Mesendoderm (in vitro differentiated cells): Measurements from ENCODE around the gene PAFAH2.

ENCODE experiments used
- DNase-seq: peaks from one replicate; pipeline ENCODE4 v3.0.0; 2013
- H2AK5ac ChIP-seq: 2 replicates; pipeline ENCODE4 v1.6.1; 2013; ENCODE audit warnings: low read length, inconsistent platforms
- H2BK120ac ChIP-seq: 2 replicates; pipeline ENCODE4 v1.6.1; 2013; ENCODE audit warnings: low read depth, mild to moderate bottlenecking, low read length, moderate library complexity, mixed read lengths
- H2BK15ac ChIP-seq: replicated peaks from 2 replicates; pipeline ENCODE4 v1.6.1; 2013; ENCODE audit warnings: low read depth, mild to moderate bottlenecking, moderate library complexity
- H2BK5ac ChIP-seq: 2 replicates; pipeline ENCODE4 v1.6.1; 2013; ENCODE audit warnings: low read length, inconsistent platforms
- H3K18ac ChIP-seq: 2 replicates; pipeline ENCODE4 v1.6.1; 2013; ENCODE audit warnings: mild to moderate bottlenecking, low read length, mixed read lengths
- H3K23ac ChIP-seq: one replicate; pipeline ENCODE4 v1.6.1; 2013; ENCODE audit warnings: low read length
- H3K27ac ChIP-seq: 2 replicates; pipeline ENCODE4 v1.5.1; 2013; ENCODE audit warnings: low read depth, mild to moderate bottlenecking, inconsistent platforms, low read length, moderate library complexity
- H3K27me3 ChIP-seq: 2 replicates; pipeline ENCODE4 v1.6.1; 2013; ENCODE audit warnings: low read length, control low read depth, mild to moderate bottlenecking, inconsistent platforms; ENCODE audit not compliant: insufficient read depth, poor library complexity
- H3K36me3 ChIP-seq: 2 replicates; pipeline ENCODE4 v1.6.1; 2013; ENCODE audit warnings: low read length, inconsistent platforms; ENCODE audit not compliant: control insufficient read depth, insufficient read depth
- H3K4ac ChIP-seq: one replicate; pipeline ENCODE4 v1.6.1; 2013; ENCODE audit warnings: low read depth, mild to moderate bottlenecking, low read length, moderate library complexity
- H3K4me1 ChIP-seq: 2 replicates; pipeline ENCODE4 v1.6.1; 2013; ENCODE audit warnings: low read depth, low read length, inconsistent platforms; ENCODE audit not compliant: control insufficient read depth
- H3K4me2 ChIP-seq: 2 replicates; pipeline ENCODE4 v1.6.1; 2013; ENCODE audit warnings: low read length
- H3K4me3 ChIP-seq: 2 replicates; pipeline ENCODE4 v1.5.1; 2013; ENCODE audit warnings: mild to moderate bottlenecking, low read length
- H3K56ac ChIP-seq: one replicate; pipeline ENCODE4 v1.6.1; 2013; ENCODE audit warnings: low read length
- H3K79me1 ChIP-seq: 2 replicates; pipeline ENCODE4 v1.6.1; 2013; ENCODE audit warnings: low read length, inconsistent platforms
- H3K79me2 ChIP-seq: 2 replicates; pipeline ENCODE4 v1.6.1; 2013; ENCODE audit warnings: mild to moderate bottlenecking, low read length; ENCODE audit not compliant: control insufficient read depth, insufficient read depth
- H3K9ac ChIP-seq: 2 replicates; pipeline ENCODE4 v1.6.1; 2013; ENCODE audit warnings: low read length, inconsistent platforms
- H4K5ac ChIP-seq: one replicate; pipeline ENCODE4 v1.6.1; 2013; ENCODE audit warnings: low read length
- H4K8ac ChIP-seq: one replicate; pipeline ENCODE4 v1.6.1; 2013; ENCODE audit warnings: low read depth, mild to moderate bottlenecking, control low read depth, low read length, moderate library complexity
- WGBS: extraction: QIAGEN DNeasy Blood & Tissue Kit; methylation state at CpG from one replicate; pipeline ENCODE4 v1.1.7; 2013; ENCODE audit warnings: low lambda C conversion rate, missing lambda C conversion rate; ENCODE audit not compliant: insufficient coverage; ENCODE audit errors: extremely low coverage; 5-methylcytosine and 5-hydroxymethylcytosine counted together

The PAFAH2 gene

GRCh38 chr1:25973610-25974321 lies 24.1 kb downstream of the PAFAH2 start:
- H4K8ac ChIP-seq = no peak overlapping the region
- no peak overlapping the region for H3K9ac ChIP-seq
- no peak overlapping the region for H2AK5ac ChIP-seq
- no peaks in the 10 kb centered on the region for H3K79me2 ChIP-seq
- H4K5ac ChIP-seq = no peak overlapping the region
- H3K4me3 ChIP-seq = no peak overlapping the region
- H3K79me1 ChIP-seq = no peaks in the 10 kb centered on the region
- DNase-seq = no peak
- H3K27me3 ChIP-seq = no peaks in the 10 kb centered on the region
- H3K18ac ChIP-seq = no peak overlapping the region
- no peak overlapping the region for H3K4me2 ChIP-seq
- peaks cover 6% of the 10 kb centered on the region for H3K4me1 ChIP-seq
- no peak overlapping the region for H2BK5ac ChIP-seq
- WGBS = no CpG with 5 or more reads among the region's 6 CpGs
- no peak overlapping the region for H3K23ac ChIP-seq
- H3K36me3 ChIP-seq = no peaks in the 10 kb centered on the region
- H2BK15ac ChIP-seq = no peak overlapping the region
- no peak overlapping the region for H3K27ac ChIP-seq
- H3K4ac ChIP-seq = no peak overlapping the region
- H2BK120ac ChIP-seq = no peak overlapping the region
- no peak overlapping the region for H3K56ac ChIP-seq

- no peaks in the 10 kb centered on the region for H3K79me1 ChIP-seq
- no peak overlapping the region for H3K18ac ChIP-seq
- no peak overlapping the region for H4K8ac ChIP-seq
- H3K4me1 ChIP-seq = peaks cover 9% of the 10 kb centered on the region
- no peak overlapping the region for H2AK5ac ChIP-seq
- H3K23ac ChIP-seq = no peak overlapping the region
- no peak overlapping the region for H2BK15ac ChIP-seq
- no peak overlapping the region for H2BK5ac ChIP-seq
- H3K79me2 ChIP-seq = no peaks in the 10 kb centered on the region
- no peak overlapping the region for H3K4me3 ChIP-seq
- H3K4ac ChIP-seq = no peak overlapping the region
- no peak overlapping the region for H3K9ac ChIP-seq
- no CpG with 5 or more reads among the region's 1 CpG for WGBS
- H4K5ac ChIP-seq = no peak overlapping the region
- no peak overlapping the region for H3K56ac ChIP-seq
- H3K36me3 ChIP-seq = no peaks in the 10 kb centered on the region
- H3K4me2 ChIP-seq = no peak overlapping the region
- no peak overlapping the region for H3K27ac ChIP-seq
- H2BK120ac ChIP-seq = no peak overlapping the region
- no peak for DNase-seq
- H3K27me3 ChIP-seq = no peaks in the 10 kb centered on the region
These were observed 26.1 kb downstream of the PAFAH2 start for GRCh38 chr1:25971811-25972180.

- no peak overlapping the region for H2AK5ac ChIP-seq
- H3K23ac ChIP-seq = no peak overlapping the region
- H3K27ac ChIP-seq = no peak overlapping the region
- H3K4me3 ChIP-seq = no peak overlapping the region
- H2BK5ac ChIP-seq = no peak overlapping the region
- H3K79me1 ChIP-seq = no peaks in the 10 kb centered on the region
- H3K56ac ChIP-seq = no peak overlapping the region
- no peak overlapping the region for H3K4ac ChIP-seq
- no peaks in the 10 kb centered on the region for H3K36me3 ChIP-seq
- H3K18ac ChIP-seq = no peak overlapping the region
- no peak overlapping the region for H2BK120ac ChIP-seq
- no peaks in the 10 kb centered on the region for H3K27me3 ChIP-seq
- H2BK15ac ChIP-seq = no peak overlapping the region
- no peak overlapping the region for H4K8ac ChIP-seq
- no peak overlapping the region for H3K9ac ChIP-seq
- WGBS = no CpG with 5 or more reads among the region's 8 CpGs
- no peak overlapping the region for H3K4me2 ChIP-seq
- H3K4me1 ChIP-seq = peaks cover 9% of the 10 kb centered on the region
- DNase-seq = no peak
- H3K79me2 ChIP-seq = no peaks in the 10 kb centered on the region
- H4K5ac ChIP-seq = no peak overlapping the region
These were observed 26.6 kb downstream of the PAFAH2 start for GRCh38 chr1:25971066-25971810.

GRCh38 chr1:25967308-25967707 lies 30.6 kb downstream of the PAFAH2 start:
- Histone ChIP-seq H3K56ac (no peak overlapping the region), H4K5ac (no peak overlapping the region), H3K79me2 (no peaks in the 10 kb centered on the region), H2BK120ac (no peak overlapping the region), H2BK5ac (no peak overlapping the region), H3K9ac (no peak overlapping the region), H3K79me1 (no peaks in the 10 kb centered on the region), H3K27ac (no peak overlapping the region), H3K4me3 (no peak overlapping the region), H2AK5ac (no peak overlapping the region), H3K27me3 (no peaks in the 10 kb centered on the region), H3K18ac (no peak overlapping the region), H3K4me1 (peaks cover 9% of the 10 kb centered on the region), H3K36me3 (no peaks in the 10 kb centered on the region), H4K8ac (no peak overlapping the region), H3K4ac (no peak overlapping the region), H2BK15ac (no peak overlapping the region), H3K23ac (no peak overlapping the region), H3K4me2 (no peak overlapping the region)
- no CpG with 5 or more reads among the region's 3 CpGs for WGBS
- no peak for DNase-seq

GRCh38 chr1:25959611-25960010 lies 38.3 kb downstream of the PAFAH2 start:
- WGBS = no CpG with 5 or more reads among the region's 2 CpGs
- H3K36me3 ChIP-seq = peaks cover 5% of the 10 kb centered on the region

More at GRCh38 chr1:25959611-25960010, 38.3 kb downstream of the PAFAH2 start:
- H3K4ac ChIP-seq = no peak overlapping the region
- H3K9ac ChIP-seq = no peak overlapping the region
- H3K56ac ChIP-seq = no peak overlapping the region
- H2AK5ac ChIP-seq = no peak overlapping the region
- H4K8ac ChIP-seq = no peak overlapping the region
- DNase-seq = no peak
- no peak overlapping the region for H3K27ac ChIP-seq
- H3K4me3 ChIP-seq = no peak overlapping the region
- H3K23ac ChIP-seq = no peak overlapping the region
- H3K4me2 ChIP-seq = no peak overlapping the region
- H3K79me2 ChIP-seq = no peaks in the 10 kb centered on the region
- H3K27me3 ChIP-seq = no peaks in the 10 kb centered on the region
- no peak overlapping the region for H2BK5ac ChIP-seq
- H3K79me1 ChIP-seq = no peaks in the 10 kb centered on the region
- no peak overlapping the region for H4K5ac ChIP-seq
- no peak overlapping the region for H3K18ac ChIP-seq
- H2BK120ac ChIP-seq = no peak overlapping the region
- H2BK15ac ChIP-seq = no peak overlapping the region
- H3K4me1 ChIP-seq = no peaks in the 10 kb centered on the region
